Measurements from ENCODE around the gene MYLK. TPM values are rescaled to one million over a fixed set of nuclear protein-coding genes. Genes with fewer than 3 reads are reported as not detected.

MYLK gene
- total and polyA plus RNA-seq, 2 of the 4 experiments (the other 2 are of a cell fraction) = 299 to 484 TPM

DNA sequence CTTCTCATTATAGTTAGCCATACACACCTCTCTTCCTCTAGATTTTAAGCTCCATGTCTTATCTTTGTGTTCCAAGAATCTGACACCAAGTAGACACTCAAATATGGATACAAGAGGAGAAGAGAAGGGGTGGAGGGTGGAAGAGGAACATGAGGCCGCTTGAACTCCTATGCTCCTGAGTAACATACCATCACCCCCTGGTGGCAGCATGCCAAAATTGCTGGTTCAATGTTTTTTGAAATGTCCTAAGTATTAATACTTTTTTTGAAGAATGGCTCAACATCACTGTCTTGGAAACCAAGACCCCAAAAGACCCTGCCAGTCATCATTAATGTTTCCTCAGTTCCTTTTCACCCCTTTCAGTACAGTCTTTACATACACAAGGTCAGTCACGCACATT, 227.4 kb downstream of the MYLK start:
- in situ Hi-C loops (cut with MboI; ENCODE audit: low sequenced_read_pairs) (no loop called here), dilution Hi-C loops (cut with HindIII; ENCODE audit: low sequenced_read_pairs, unreplicated experiment) (no loop called here), intact Hi-C loops (cut with micrococcal nuclease) (loop anchor here (10.0 kb wide), 1 partner anchor 218 kb away; no protein-coding TSS in a partner anchor)
- Histone ChIP-seq H3K18ac (ENCODE audit: low read depth, low read length) (peak overlapping the region; percentile 12; the same call in 1 of the 2 replicates), H3K9me3 (ENCODE audit: control insufficient read depth, insufficient read depth, low read length) (no peaks in the 10 kb centered on the region), H4K91ac (ENCODE audit: insufficient read depth, low read depth, low read length) (peak overlapping the region; percentile 49; the same call in 1 of the 2 replicates), H3K79me1 (ENCODE audit: low read depth in 1 of 2, low read length in 2 of 2) (peaks cover 19 to 71% of the 10 kb centered on the region in 2 experiments), H3K4me3 (ENCODE audit: insufficient read depth, low read depth, low read length) (no peak overlapping the region), H3K56ac (ENCODE audit: extremely low read depth, insufficient read depth, low read length) (no peak overlapping the region), H2BK15ac (ENCODE audit: low read depth, low read length) (peak overlapping the region; percentile 42; the same call in 1 of the 3 replicates), H3K27me3 (ENCODE audit: control insufficient read depth, insufficient read depth, low read length) (no peaks in the 10 kb centered on the region), H3K9ac (ENCODE audit: low read depth, low read length) (no peak overlapping the region), H3K4me2 (ENCODE audit: low read depth, low read length) (no peak overlapping the region), H4K20me1 (ENCODE audit: insufficient read depth, low read length) (no peaks in the 10 kb centered on the region), H2AK5ac (ENCODE audit: low read depth, low read length) (peak overlapping the region; percentile 95; the same call in 1 of the 2 replicates), H2BK120ac (ENCODE audit: low read depth, low read length) (peak overlapping the region; percentile 52), H4K8ac (ENCODE audit: low read depth in 2 of 2, low read length in 2 of 2) (peak overlapping the region in 1 of 2 experiments; percentile 69; a peak in 1 of 4 replicates), H3K4ac (ENCODE audit: low read depth, low read length) (peak overlapping the region; percentile 59), H2AK9ac (replicated peaks; ENCODE audit: low read depth, low read length, poor library complexity) (no peak overlapping the region), H4K5ac (ENCODE audit: low read depth, low read length) (no peak overlapping the region), H2AFZ (replicated peaks; ENCODE audit: low read length, poor library complexity) (no peak overlapping the region), H3K23ac (ENCODE audit: low read depth, low read length) (0 out of 2 replicates have a peak overlapping the region, but pooled peaks have one; percentile 3), H3K4me1 (ENCODE audit: control insufficient read depth, insufficient read depth, low read length) (peaks cover 38% of the 10 kb centered on the region), H2BK5ac (ENCODE audit: low read depth, low read length, poor library complexity, severe bottlenecking) (no peak overlapping the region), H3K14ac (replicated peaks; ENCODE audit: low read depth, low read length) (peak overlapping the region; percentile 12; the same call in 1 of the 2 replicates), H3K27ac (ENCODE audit: insufficient read depth, low read length) (no peak overlapping the region), H3K9me1 (ENCODE audit: insufficient read depth, low read length) (peaks cover 38% of the 10 kb centered on the region), H3K36me3 (ENCODE audit: control insufficient read depth, insufficient read depth, low read length) (peaks cover 63% of the 10 kb centered on the region), H2BK20ac (ENCODE audit: low read depth, low read length) (peak overlapping the region; percentile 41)
- ChIA-PET CTCF (interaction anchor here (0.6 kb wide), 1 partner anchor 1861 kb away, joined by 6 read pairs; no protein-coding TSS in a partner anchor), POLR2A (ENCODE audit: unreplicated experiment) (no interaction called here)
- ATAC-seq (ENCODE audit: low read depth) (no peak), DNase-seq (no peak)
- no TSS peak for BruUV-seq (replicated peaks)
- TF ChIP-seq RAD21 (IDR thresholded peaks at IDR 0.05; ENCODE audit: low read length) (no peak), USF2 (IDR thresholded peaks at IDR 0.05; ENCODE audit: low read depth, low read length) (no peak), NFE2L2 (IDR thresholded peaks at IDR 0.05; ENCODE audit: low read depth, low read length) (no peak), SMC3 (IDR thresholded peaks at IDR 0.05; ENCODE audit: low read depth, low read length) (no peak), FOS (IDR thresholded peaks at IDR 0.05; ENCODE audit: low read depth, low read length) (no peak)
- TF ChIP-seq, protein P1, sequence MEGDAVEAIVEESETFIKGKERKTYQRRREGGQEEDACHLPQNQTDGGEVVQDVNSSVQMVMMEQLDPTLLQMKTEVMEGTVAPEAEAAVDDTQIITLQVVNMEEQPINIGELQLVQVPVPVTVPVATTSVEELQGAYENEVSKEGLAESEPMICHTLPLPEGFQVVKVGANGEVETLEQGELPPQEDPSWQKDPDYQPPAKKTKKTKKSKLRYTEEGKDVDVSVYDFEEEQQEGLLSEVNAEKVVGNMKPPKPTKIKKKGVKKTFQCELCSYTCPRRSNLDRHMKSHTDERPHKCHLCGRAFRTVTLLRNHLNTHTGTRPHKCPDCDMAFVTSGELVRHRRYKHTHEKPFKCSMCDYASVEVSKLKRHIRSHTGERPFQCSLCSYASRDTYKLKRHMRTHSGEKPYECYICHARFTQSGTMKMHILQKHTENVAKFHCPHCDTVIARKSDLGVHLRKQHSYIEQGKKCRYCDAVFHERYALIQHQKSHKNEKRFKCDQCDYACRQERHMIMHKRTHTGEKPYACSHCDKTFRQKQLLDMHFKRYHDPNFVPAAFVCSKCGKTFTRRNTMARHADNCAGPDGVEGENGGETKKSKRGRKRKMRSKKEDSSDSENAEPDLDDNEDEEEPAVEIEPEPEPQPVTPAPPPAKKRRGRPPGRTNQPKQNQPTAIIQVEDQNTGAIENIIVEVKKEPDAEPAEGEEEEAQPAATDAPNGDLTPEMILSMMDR (conservative IDR thresholded peaks at IDR 0.05; ENCODE audit: low read depth, low read length) = 0 out of 2 replicates have a peak, but pooled peaks have one; percentile 21
- WGBS, 2 experiments (ENCODE audit: extremely low coverage in 2 of 2, insufficient read length in 1 of 2) = no CpG with 5 or more reads among the region's 2 CpGs

Measured in IMR-90 (cell line).